HepG2 (cell line): ENCODE data around the gene PPP1CA. TPM values are rescaled to one million over a fixed set of nuclear protein-coding genes. Genes with fewer than 3 reads are reported as not detected.

Experiments
- ATF2 ChIP-seq: sonication (generic); formaldehyde crosslinking; IDR thresholded peaks from 2 replicates; pipeline ENCODE4 v1.4.0; 2020; ENCODE audit warnings: missing genetic modification reagents
- ATF5 ChIP-seq: sonication (generic); formaldehyde crosslinking; IDR thresholded peaks from 2 replicates; pipeline ENCODE4 v1.4.0; 2020; ENCODE audit warnings: mild to moderate bottlenecking, low read depth, missing genetic modification reagents
- E2F1 ChIP-seq: sonication (generic); formaldehyde crosslinking; IDR thresholded peaks from 2 replicates; pipeline ENCODE4 v1.5.0; 2020; ENCODE audit warnings: missing genetic modification reagents
- E2F5 ChIP-seq: sonication (generic); formaldehyde crosslinking; conservative IDR thresholded peaks from 2 replicates; pipeline ENCODE4 v1.4.0; 2020; ENCODE audit warnings: missing genetic modification reagents
- ISL2 ChIP-seq: sonication (generic); formaldehyde crosslinking; IDR thresholded peaks from 2 replicates; pipeline ENCODE4 v1.5.0; 2020; ENCODE audit warnings: missing genetic modification reagents
- NFATC3 ChIP-seq: sonication (generic); formaldehyde crosslinking; IDR thresholded peaks from 2 replicates; pipeline ENCODE4 v1.5.1; 2020; ENCODE audit warnings: mild to moderate bottlenecking, missing genetic modification reagents
- PAXIP1 ChIP-seq: sonication (generic); formaldehyde crosslinking; conservative IDR thresholded peaks from 2 replicates; pipeline ENCODE4 v1.4.0; 2020; ENCODE audit warnings: mild to moderate bottlenecking, missing genetic modification reagents, moderate library complexity
- RELA ChIP-seq: sonication (generic); formaldehyde crosslinking; IDR thresholded peaks from 2 replicates; pipeline ENCODE4 v1.4.0; 2020; ENCODE audit warnings: missing genetic modification reagents
- SRSF9 ChIP-seq: fragments of 200-400 bp; formaldehyde crosslinking; IDR thresholded peaks from 2 replicates; pipeline ENCODE4 v1.6.1; 2018; ENCODE audit warnings: borderline replicate concordance, mild to moderate bottlenecking, low read depth, low read length; ENCODE audit not compliant: insufficient read depth, poor library complexity, severe bottlenecking
- TERF1 ChIP-seq: sonication (generic); formaldehyde crosslinking; IDR thresholded peaks from 2 replicates; pipeline ENCODE4 v1.8.0; 2022; ENCODE audit warnings: mild to moderate bottlenecking, missing genetic modification reagents, moderate library complexity
- TMF1 ChIP-seq: sonication (generic); formaldehyde crosslinking; IDR thresholded peaks from 2 replicates; pipeline ENCODE4 v1.8.1; 2022; ENCODE audit warnings: low read depth, missing genetic modification reagents
- TRIM24 ChIP-seq: sonication (generic); formaldehyde crosslinking; IDR thresholded peaks from 2 replicates; pipeline ENCODE4 v1.8.0; 2022; ENCODE audit warnings: mild to moderate bottlenecking, missing genetic modification reagents
- ZBTB20 ChIP-seq: sonication (generic); formaldehyde crosslinking; IDR thresholded peaks from 2 replicates; pipeline ENCODE4 v1.8.1; 2023; ENCODE audit warnings: missing genetic modification reagents, low read depth, mild to moderate bottlenecking, borderline replicate concordance
- ZNF296 ChIP-seq: sonication (generic); formaldehyde crosslinking; conservative IDR thresholded peaks from 2 replicates; pipeline ENCODE4 v1.5.0; 2020; ENCODE audit warnings: mild to moderate bottlenecking, missing genetic modification reagents
- ZNF577 ChIP-seq: sonication (generic); formaldehyde crosslinking; IDR thresholded peaks from 2 replicates; pipeline ENCODE4 v1.4.0; 2020; ENCODE audit warnings: mild to moderate bottlenecking, low read depth, missing genetic modification reagents, borderline replicate concordance
- ZNF607 ChIP-seq: sonication (generic); formaldehyde crosslinking; IDR thresholded peaks from 2 replicates; pipeline ENCODE4 v1.5.1; 2020; ENCODE audit warnings: missing genetic modification reagents, mild to moderate bottlenecking, borderline replicate concordance
- ZNF816 ChIP-seq: sonication (generic); formaldehyde crosslinking; IDR thresholded peaks from 2 replicates; pipeline ENCODE4 v1.8.0; 2022; ENCODE audit warnings: missing genetic modification reagents, mild to moderate bottlenecking, borderline replicate concordance
- polyA plus RNA-seq, 8 experiments: library from polyadenylated mRNA; depleted of rRNA in 3 of 8; stranded (reverse) in 7 of 8; unstranded in 1 of 8; fragments of >200 nt; fragmentation: Illumina TruSeq in 4 of 8; extraction: Trizol in 4 of 8; gene quantifications; 2 replicates each; pipeline versions ENCODE4 v1.2.1 to v1.2.3, GENCODE V29; 2011 to 2016; ENCODE audit warnings: low read depth in 4 of 8, missing spikeins in 1 of 8, mixed read lengths in 1 of 8; ENCODE audit not compliant: insufficient read depth in 1 of 8
- total RNA-seq, 5 experiments: library from RNA; depleted of rRNA; stranded (reverse); fragments of >200 nt; fragmentation: Illumina TruSeq; extraction: Trizol; gene quantifications; 2 replicates each; pipeline ENCODE4 v1.2.3, GENCODE V29; 2016; ENCODE audit warnings: low read depth in 1 of 5

Gene PPP1CA
- total and polyA plus RNA-seq, 2 of the 13 experiments (the other 11 are each of a cell fraction or from before 2014, with no cell fraction given) = 149 to 170 TPM

- no peak for TF ChIP-seq E2F5 (CRISPR knock-in tag)
- TF ChIP-seq TRIM24 (CRISPR knock-in tag) = no peak
- TF ChIP-seq TMF1 (CRISPR knock-in tag) = no peak
- no peak for TF ChIP-seq NFATC3 (CRISPR knock-in tag)
- no peak for TF ChIP-seq ATF2
- no peak for TF ChIP-seq SRSF9
- TF ChIP-seq TERF1 (CRISPR knock-in tag) = no peak
- peak; percentile 45; the same call in 1 of the 2 replicates for TF ChIP-seq PAXIP1 (CRISPR knock-in tag)
- TF ChIP-seq ZNF577 (CRISPR knock-in tag) = no peak
- no peak; the same call in 1 of the 2 replicates for TF ChIP-seq ZNF607
- TF ChIP-seq ATF5 (CRISPR knock-in tag) = no peak
- TF ChIP-seq E2F1 (CRISPR knock-in tag) = no peak
- 0 out of 2 replicates have a peak, but pooled peaks have one; percentile 63 for TF ChIP-seq ISL2
- TF ChIP-seq ZNF816 (CRISPR knock-in tag) = no peak
- TF ChIP-seq ZBTB20 (CRISPR knock-in tag) = no peak; the same call in 1 of the 2 replicates
- TF ChIP-seq RELA (CRISPR knock-in tag) = no peak
- TF ChIP-seq ZNF296 (CRISPR knock-in tag) = no peak
Measured at GRCh38 chr11:67353317-67354074, 48.2 kb downstream of the PPP1CA start, which contains the start of gene POLD4 (continued).
